ENCODE measurements around the gene SMIM1. TPM values are rescaled to one million over a fixed set of nuclear protein-coding genes. Genes with fewer than 3 reads are reported as not detected.

SMIM1 gene
- total RNA-seq, 1 donor from 2014 or later, result 1.6 TPM

- no peak overlapping the region for H3K4me3 ChIP-seq (ENCODE audit: low read length in 3 of 3)
- H3K4me1 ChIP-seq (ENCODE audit: control insufficient read depth in 3 of 3, insufficient read depth in 3 of 3, low read length in 3 of 3), result peaks cover 5 to 11% (median 8%) of the 10 kb centered on the region in 3 donors
- no peaks in the 10 kb centered on the region for H3K9me3 ChIP-seq (ENCODE audit: control insufficient read depth in 3 of 3, low read length in 3 of 3)
- H3K27ac ChIP-seq (ENCODE audit: low read depth, low read length), result no peak overlapping the region
- no peaks in the 10 kb centered on the region for H3K36me3 ChIP-seq (ENCODE audit: control insufficient read depth in 3 of 3, insufficient read depth in 3 of 3, low read length in 3 of 3)
- no peak overlapping the region for H3K9ac ChIP-seq (ENCODE audit: low read depth in 1 of 3, low read length in 3 of 3)
- H3K27me3 ChIP-seq (ENCODE audit: control insufficient read depth in 3 of 3, insufficient read depth in 3 of 3, low read length in 3 of 3), result peaks cover 5 to 23% (median 18%) of the 10 kb centered on the region in 3 donors
Observed at GRCh38 chr1:3767328-3767925, 5.1 kb upstream of the SMIM1 start.

- H3K4me3 ChIP-seq (ENCODE audit: low read length in 3 of 3), result no peak overlapping the region
- peaks cover 5 to 20% (median 14%) of the 10 kb centered on the region in 3 donors for H3K4me1 ChIP-seq (ENCODE audit: control insufficient read depth in 3 of 3, insufficient read depth in 3 of 3, low read length in 3 of 3)
- no peak overlapping the region for H3K27ac ChIP-seq (ENCODE audit: low read depth, low read length)
- peaks cover 3 to 15% (median 15%) of the 10 kb centered on the region in 3 donors for H3K27me3 ChIP-seq (ENCODE audit: control insufficient read depth in 3 of 3, insufficient read depth in 3 of 3, low read length in 3 of 3)
- no peaks in the 10 kb centered on the region for H3K9me3 ChIP-seq (ENCODE audit: control insufficient read depth in 3 of 3, low read length in 3 of 3)
- H3K9ac ChIP-seq (ENCODE audit: low read depth in 1 of 3, low read length in 3 of 3), result no peak overlapping the region
- H3K36me3 ChIP-seq (ENCODE audit: control insufficient read depth in 3 of 3, insufficient read depth in 3 of 3, low read length in 3 of 3), result no peaks in the 10 kb centered on the region
Observed at GRCh38 chr1:3768811-3769390, 3.6 kb upstream of the SMIM1 start.

- H3K9ac ChIP-seq (ENCODE audit: low read depth in 1 of 3, low read length in 3 of 3), result no peak overlapping the region
- no peaks in the 10 kb centered on the region for H3K9me3 ChIP-seq (ENCODE audit: control insufficient read depth in 3 of 3, low read length in 3 of 3)
- H3K4me3 ChIP-seq (ENCODE audit: low read length in 3 of 3), result no peak overlapping the region
- H3K27ac ChIP-seq (ENCODE audit: low read depth, low read length), result no peak overlapping the region
- H3K4me1 ChIP-seq (ENCODE audit: control insufficient read depth in 3 of 3, insufficient read depth in 3 of 3, low read length in 3 of 3), result peaks cover 5 to 23% (median 14%) of the 10 kb centered on the region in 3 donors
- H3K27me3 ChIP-seq (ENCODE audit: control insufficient read depth in 3 of 3, insufficient read depth in 3 of 3, low read length in 3 of 3), result peaks cover 3 to 14% (median 13%) of the 10 kb centered on the region in 3 donors
- H3K36me3 ChIP-seq (ENCODE audit: control insufficient read depth in 3 of 3, insufficient read depth in 3 of 3, low read length in 3 of 3), result no peaks in the 10 kb centered on the region
Observed at GRCh38 chr1:3770047-3770765, 2.3 kb upstream of the SMIM1 start.

GRCh38 chr1:3771108-3772026, 1.2 kb upstream of the SMIM1 start:
- Histone ChIP-seq H3K9ac (ENCODE audit: low read depth in 1 of 3, low read length in 3 of 3) (peak overlapping the region in 2 of 3 donors; percentile 45 to 53), H3K4me3 (ENCODE audit: low read length in 3 of 3) (peak overlapping the region; percentile 48 to 68 (median 52)), H3K36me3 (ENCODE audit: control insufficient read depth in 3 of 3, insufficient read depth in 3 of 3, low read length in 3 of 3) (no peaks in the 10 kb centered on the region), H3K9me3 (ENCODE audit: control insufficient read depth in 3 of 3, low read length in 3 of 3) (no peaks in the 10 kb centered on the region), H3K27ac (ENCODE audit: low read depth, low read length) (no peak overlapping the region), H3K27me3 (ENCODE audit: control insufficient read depth in 3 of 3, insufficient read depth in 3 of 3, low read length in 3 of 3) (peaks cover 3 to 14% (median 13%) of the 10 kb centered on the region in 3 donors), H3K4me1 (ENCODE audit: control insufficient read depth in 3 of 3, insufficient read depth in 3 of 3, low read length in 3 of 3) (peaks cover 11 to 34% (median 19%) of the 10 kb centered on the region in 3 donors)

GRCh38 chr1:3772027-3772714, 378 bp upstream of the SMIM1 start:
- Histone ChIP-seq H3K9me3 (ENCODE audit: control insufficient read depth in 3 of 3, low read length in 3 of 3) (no peaks in the 10 kb centered on the region), H3K4me1 (ENCODE audit: control insufficient read depth in 3 of 3, insufficient read depth in 3 of 3, low read length in 3 of 3) (peaks cover 11 to 34% (median 19%) of the 10 kb centered on the region in 3 donors), H3K27ac (ENCODE audit: low read depth, low read length) (no peak overlapping the region), H3K9ac (ENCODE audit: low read depth in 1 of 3, low read length in 3 of 3) (peak overlapping the region in 2 of 3 donors; percentile 45 to 53), H3K36me3 (ENCODE audit: control insufficient read depth in 3 of 3, insufficient read depth in 3 of 3, low read length in 3 of 3) (no peaks in the 10 kb centered on the region), H3K4me3 (ENCODE audit: low read length in 3 of 3) (peak overlapping the region; percentile 48 to 68 (median 52)), H3K27me3 (ENCODE audit: control insufficient read depth in 3 of 3, insufficient read depth in 3 of 3, low read length in 3 of 3) (peaks cover 3 to 11% (median 10%) of the 10 kb centered on the region in 3 donors)

- no peak overlapping the region for H3K27ac ChIP-seq (ENCODE audit: low read depth, low read length)
- peaks cover 0 to 2% (median 0%) of the 10 kb centered on the region in 3 donors for H3K36me3 ChIP-seq (ENCODE audit: control insufficient read depth in 3 of 3, insufficient read depth in 3 of 3, low read length in 3 of 3)
- no peak overlapping the region for H3K4me3 ChIP-seq (ENCODE audit: low read length in 3 of 3)
- H3K9ac ChIP-seq (ENCODE audit: low read depth in 1 of 3, low read length in 3 of 3), result peak overlapping the region in 1 of 3 donors; percentile 33
- peaks cover 0 to 4% (median 0%) of the 10 kb centered on the region in 3 donors for H3K27me3 ChIP-seq (ENCODE audit: control insufficient read depth in 3 of 3, insufficient read depth in 3 of 3, low read length in 3 of 3)
- H3K9me3 ChIP-seq (ENCODE audit: control insufficient read depth in 3 of 3, low read length in 3 of 3), result no peaks in the 10 kb centered on the region
- peaks cover 18 to 41% (median 28%) of the 10 kb centered on the region in 3 donors for H3K4me1 ChIP-seq (ENCODE audit: control insufficient read depth in 3 of 3, insufficient read depth in 3 of 3, low read length in 3 of 3)
Observed at GRCh38 chr1:3773572-3774275, 1.2 kb downstream of the SMIM1 start.

- Histone ChIP-seq H3K4me1 (ENCODE audit: control insufficient read depth in 3 of 3, insufficient read depth in 3 of 3, low read length in 3 of 3) (peaks cover 21 to 45% (median 34%) of the 10 kb centered on the region in 3 donors), H3K27ac (ENCODE audit: low read depth, low read length) (no peak overlapping the region), H3K4me3 (ENCODE audit: low read length in 3 of 3) (no peak overlapping the region), H3K27me3 (ENCODE audit: control insufficient read depth in 3 of 3, insufficient read depth in 3 of 3, low read length in 3 of 3) (no peaks in the 10 kb centered on the region), H3K9ac (ENCODE audit: low read depth in 1 of 3, low read length in 3 of 3) (no peak overlapping the region), H3K36me3 (ENCODE audit: control insufficient read depth in 3 of 3, insufficient read depth in 3 of 3, low read length in 3 of 3) (peaks cover 5 to 9% (median 5%) of the 10 kb centered on the region in 3 donors), H3K9me3 (ENCODE audit: control insufficient read depth in 3 of 3, low read length in 3 of 3) (no peaks in the 10 kb centered on the region)
Observed at GRCh38 chr1:3774276-3774945, 1.9 kb downstream of the SMIM1 start.

GRCh38 chr1:3774946-3775489, 2.5 kb downstream of the SMIM1 start:
- Histone ChIP-seq H3K9me3 (ENCODE audit: control insufficient read depth in 3 of 3, low read length in 3 of 3) (no peaks in the 10 kb centered on the region), H3K4me1 (ENCODE audit: control insufficient read depth in 3 of 3, insufficient read depth in 3 of 3, low read length in 3 of 3) (peaks cover 21 to 45% (median 34%) of the 10 kb centered on the region in 3 donors), H3K4me3 (ENCODE audit: low read length in 3 of 3) (no peak overlapping the region), H3K27me3 (ENCODE audit: control insufficient read depth in 3 of 3, insufficient read depth in 3 of 3, low read length in 3 of 3) (no peaks in the 10 kb centered on the region), H3K27ac (ENCODE audit: low read depth, low read length) (no peak overlapping the region), H3K36me3 (ENCODE audit: control insufficient read depth in 3 of 3, insufficient read depth in 3 of 3, low read length in 3 of 3) (peaks cover 11 to 15% (median 11%) of the 10 kb centered on the region in 3 donors), H3K9ac (ENCODE audit: low read depth in 1 of 3, low read length in 3 of 3) (no peak overlapping the region)

Measured in skeletal muscle tissue (tissue), 4 donors.